ENCODE measurements around the gene KLHDC1. TPM values are rescaled to one million over a fixed set of nuclear protein-coding genes. Genes with fewer than 3 reads are reported as not detected.
A peak's percentile ranks its signal among the peaks of the same experiment; 100 is the strongest.

Gene KLHDC1
- polyA plus RNA-seq, 3 donors: 0.92 to 1.6 (median 1.5) TPM

DNA sequence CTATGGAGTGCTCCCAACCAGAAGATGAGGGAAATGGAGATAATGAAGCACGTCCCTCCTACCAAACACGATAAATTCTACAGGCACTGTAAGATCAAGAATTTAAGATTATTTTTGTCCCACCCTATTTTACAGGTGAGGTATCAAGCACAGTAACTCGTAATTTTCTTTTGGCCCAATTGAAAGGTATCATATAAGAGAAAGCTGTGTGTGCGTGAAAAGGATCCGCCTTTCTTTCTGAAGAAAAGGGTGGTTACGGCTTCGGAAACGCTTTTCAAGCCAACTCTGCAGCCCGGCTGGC is 74.3 kb downstream of the KLHDC1 start:
- TF ChIP-seq, protein P1, sequence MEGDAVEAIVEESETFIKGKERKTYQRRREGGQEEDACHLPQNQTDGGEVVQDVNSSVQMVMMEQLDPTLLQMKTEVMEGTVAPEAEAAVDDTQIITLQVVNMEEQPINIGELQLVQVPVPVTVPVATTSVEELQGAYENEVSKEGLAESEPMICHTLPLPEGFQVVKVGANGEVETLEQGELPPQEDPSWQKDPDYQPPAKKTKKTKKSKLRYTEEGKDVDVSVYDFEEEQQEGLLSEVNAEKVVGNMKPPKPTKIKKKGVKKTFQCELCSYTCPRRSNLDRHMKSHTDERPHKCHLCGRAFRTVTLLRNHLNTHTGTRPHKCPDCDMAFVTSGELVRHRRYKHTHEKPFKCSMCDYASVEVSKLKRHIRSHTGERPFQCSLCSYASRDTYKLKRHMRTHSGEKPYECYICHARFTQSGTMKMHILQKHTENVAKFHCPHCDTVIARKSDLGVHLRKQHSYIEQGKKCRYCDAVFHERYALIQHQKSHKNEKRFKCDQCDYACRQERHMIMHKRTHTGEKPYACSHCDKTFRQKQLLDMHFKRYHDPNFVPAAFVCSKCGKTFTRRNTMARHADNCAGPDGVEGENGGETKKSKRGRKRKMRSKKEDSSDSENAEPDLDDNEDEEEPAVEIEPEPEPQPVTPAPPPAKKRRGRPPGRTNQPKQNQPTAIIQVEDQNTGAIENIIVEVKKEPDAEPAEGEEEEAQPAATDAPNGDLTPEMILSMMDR (IDR thresholded peaks at IDR 0.05): no peak

DNA sequence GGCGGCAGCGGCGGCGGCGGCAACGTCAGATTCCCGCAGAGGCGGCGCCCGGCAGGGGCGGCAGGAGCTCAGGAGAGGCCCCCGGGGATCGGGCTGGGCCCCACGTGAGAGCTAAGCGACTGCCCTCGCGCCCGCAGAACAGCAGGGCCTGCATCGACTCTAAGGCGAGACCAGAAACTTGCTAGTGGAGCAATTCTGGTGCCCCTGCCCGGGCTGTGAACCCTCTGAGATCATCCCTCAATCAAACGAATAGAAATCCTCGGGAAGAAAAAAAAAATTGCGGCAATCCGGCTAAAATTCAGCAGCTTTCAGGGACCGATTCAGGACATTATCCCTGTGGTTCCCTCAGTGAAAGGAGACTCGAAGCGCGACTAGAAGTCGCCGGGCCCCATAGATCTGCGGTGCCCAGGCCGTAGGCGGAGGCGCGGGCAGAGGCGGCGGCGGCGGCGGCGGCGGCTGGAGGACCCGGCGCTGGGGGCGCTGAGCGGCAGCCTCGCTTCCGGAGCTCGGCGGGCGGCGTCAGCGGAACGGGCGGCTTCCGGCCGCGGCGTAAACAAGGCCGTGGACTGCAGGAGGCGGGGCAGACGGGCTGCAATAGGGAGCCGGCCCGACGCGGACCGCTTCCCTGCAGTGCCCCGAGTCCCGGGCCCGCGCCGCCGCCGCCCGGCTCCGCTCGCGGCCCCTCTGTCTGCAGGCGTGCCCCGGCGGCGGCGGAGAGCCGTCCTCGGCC is 74.8 kb downstream of the KLHDC1 start, which contains the start of gene KLHDC2:
Gene KLHDC2 (plus strand): TSS at position 583 of the 730 bp plus-strand sequence. CDS start 316 bp downstream, outside the sequence.
- intact Hi-C loops (cut with micrococcal nuclease): loop anchor here (5.0 to 10.0 kb wide), 5 partner anchors 80 to 305 kb away; partner anchors contain the start of genes DNAAF2 (in 1 of the 2), MGAT2 (in 1 of the 2), POLE2 (in 1 of the 2) and RPL36AL (in 1 of the 2)
- Histone ChIP-seq H3K27me3 (ENCODE audit: control insufficient read depth in 2 of 2, insufficient read depth in 2 of 2, low read length in 2 of 2) (no peaks in the 10 kb centered on the region), H3K4me2 (replicated peaks; ENCODE audit: extremely low read depth, low read length, poor library complexity, severe bottlenecking) (peak within 1 kb of the TSS; percentile 96), H3K9ac (ENCODE audit: insufficient read depth, low read length, poor library complexity, severe bottlenecking) (peak within 1 kb of the TSS; percentile 92), H2AFZ (ENCODE audit: insufficient read depth, low read depth, low read length, poor library complexity, severe bottlenecking) (peak within 1 kb of the TSS; percentile 93), H3K36me3 (replicated peaks in 1 of 2; ENCODE audit: control insufficient read depth in 1 of 2, insufficient read depth in 2 of 2, low read length in 2 of 2) (no peaks in the 10 kb centered on the region), H3K27ac (ENCODE audit: low read depth in 1 of 2, low read length in 2 of 2) (peak within 1 kb of the TSS; percentile 91 to 92), H4K20me1 (ENCODE audit: insufficient read depth, low read length) (no peaks in the 10 kb centered on the region), H3K9me3 (replicated peaks in 1 of 2; ENCODE audit: control insufficient read depth in 1 of 2, insufficient read depth in 1 of 2, low read length in 2 of 2) (no peaks in the 10 kb centered on the region), H3K79me2 (ENCODE audit: insufficient read depth, low read length) (peaks cover 21% of the 10 kb centered on the region), H3K4me3 (replicated peaks in 1 of 3; ENCODE audit: low read depth in 2 of 3, low read length in 3 of 3) (peak within 1 kb of the TSS; percentile 71 to 87 (median 83)), H3K4me1 (ENCODE audit: control insufficient read depth in 1 of 2, insufficient read depth in 2 of 2, low read length in 2 of 2) (peaks cover 18 to 20% of the 10 kb centered on the region in 2 donors)
- Mint-ChIP-seq H3K27ac (peak within 1 kb of the TSS; percentile 95 to 99 (median 98)), H3K27me3 (ENCODE audit: low read depth in 3 of 3) (peaks cover 0 to 1% (median under 1%) of the 10 kb centered on the region in 3 donors), H3K36me3 (peaks cover 2% of the 10 kb centered on the region in 2 donors), H3K9me3 (no peaks in the 10 kb centered on the region), H3K4me1 (peaks cover 34% of the 10 kb centered on the region), H3K4me3 (peak within 1 kb of the TSS; percentile 98)
- WGBS (ENCODE audit: insufficient coverage): under 1% methylated on average over 85 of the region's 86 CpGs
- peak; percentile 79 to 83 (median 80) for DNase-seq
- TF ChIP-seq, protein P1 (IDR thresholded peaks at IDR 0.05): peak; percentile 39

More for the DNA sequence above, 74.3 kb downstream of the KLHDC1 start:
- Mint-ChIP-seq H3K4me1 (peaks cover 34% of the 10 kb centered on the region), H3K4me3 (peak overlapping the region; percentile 90 to 96), H3K9me3 (no peaks in the 10 kb centered on the region), H3K27ac (peak overlapping the region; percentile 95 to 99 (median 98)), H3K27me3 (ENCODE audit: low read depth in 3 of 3) (peaks cover 0 to 2% (median 1%) of the 10 kb centered on the region in 3 donors), H3K36me3 (peaks cover under 1 to 2% of the 10 kb centered on the region in 2 donors)
- peak overlapping the region; percentile 93 for H2AFZ ChIP-seq (ENCODE audit: insufficient read depth, low read depth, low read length, poor library complexity, severe bottlenecking)
- no peaks in the 10 kb centered on the region for H3K9me3 ChIP-seq (replicated peaks in 1 of 2; ENCODE audit: control insufficient read depth in 1 of 2, insufficient read depth in 1 of 2, low read length in 2 of 2)
- H3K4me3 ChIP-seq (replicated peaks in 1 of 3; ENCODE audit: low read depth in 2 of 3, low read length in 3 of 3): peak overlapping the region; percentile 68 to 87 (median 75)
- peak overlapping the region; percentile 92 for H3K9ac ChIP-seq (ENCODE audit: insufficient read depth, low read length, poor library complexity, severe bottlenecking)
- H3K4me1 ChIP-seq (ENCODE audit: control insufficient read depth in 1 of 2, insufficient read depth in 2 of 2, low read length in 2 of 2): peaks cover 18 to 20% of the 10 kb centered on the region in 2 donors
- peak overlapping the region; percentile 96 for H3K4me2 ChIP-seq (replicated peaks; ENCODE audit: extremely low read depth, low read length, poor library complexity, severe bottlenecking)
- H3K27ac ChIP-seq (ENCODE audit: low read depth in 1 of 2, low read length in 2 of 2): peak overlapping the region; percentile 91 to 92
- intact Hi-C loops (cut with micrococcal nuclease): loop anchor here (5.0 to 10.0 kb wide), 5 partner anchors 80 to 305 kb away; partner anchors contain the start of genes DNAAF2 (in 1 of the 2), MGAT2 (in 1 of the 2), POLE2 (in 1 of the 2) and RPL36AL (in 1 of the 2)
- WGBS (ENCODE audit: insufficient coverage): 0% methylated on average over 6 of the region's 9 CpGs
- H3K27me3 ChIP-seq (ENCODE audit: control insufficient read depth in 2 of 2, insufficient read depth in 2 of 2, low read length in 2 of 2): no peaks in the 10 kb centered on the region
- peaks cover 21% of the 10 kb centered on the region for H3K79me2 ChIP-seq (ENCODE audit: insufficient read depth, low read length)
- H4K20me1 ChIP-seq (ENCODE audit: insufficient read depth, low read length): no peaks in the 10 kb centered on the region
- H3K36me3 ChIP-seq (replicated peaks in 1 of 2; ENCODE audit: control insufficient read depth in 1 of 2, insufficient read depth in 2 of 2, low read length in 2 of 2): no peaks in the 10 kb centered on the region
- DNase-seq: no peak

Data from CD14-positive monocyte (primary cell).